Liver (tissue), 9 donors: Measurements from ENCODE around the gene MMP8. TPM values are rescaled to one million over a fixed set of nuclear protein-coding genes. Genes with fewer than 3 reads are reported as not detected.

ENCODE experiments used
- DNase-seq: peaks from one replicate; pipeline ENCODE4 v3.0.0-alpha.2; 2017; ENCODE audit warnings: low spot score
- H3K27ac ChIP-seq, 2 donors: one replicate each; pipeline ENCODE4 v1.7.0; 2013; ENCODE audit warnings: inconsistent platforms in 2 of 2, low read length in 2 of 2, control low read depth in 1 of 2, low read depth in 1 of 2, mild to moderate bottlenecking in 1 of 2
- H3K27me3 ChIP-seq, 4 donors: one replicate each; pipeline versions ENCODE4 v1.6.1 to v1.7.0; 2013; ENCODE audit warnings: low read length in 3 of 4, inconsistent platforms in 1 of 4, mild to moderate bottlenecking in 1 of 4, moderate library complexity in 1 of 4; ENCODE audit not compliant: control insufficient read depth in 4 of 4, insufficient read depth in 4 of 4
- H3K36me3 ChIP-seq, 4 donors: one replicate each; pipeline versions ENCODE4 v1.6.1 to v1.7.0; 2013; ENCODE audit warnings: low read length in 3 of 4, mild to moderate bottlenecking in 3 of 4, low read depth in 1 of 4, moderate library complexity in 1 of 4; ENCODE audit not compliant: control insufficient read depth in 4 of 4, insufficient read depth in 3 of 4
- H3K4me1 ChIP-seq, 4 donors: one replicate each; pipeline versions ENCODE4 v1.6.1 to v1.7.0; 2013; ENCODE audit warnings: low read length in 3 of 4, mild to moderate bottlenecking in 3 of 4, moderate library complexity in 1 of 4; ENCODE audit not compliant: control insufficient read depth in 4 of 4, insufficient read depth in 4 of 4
- H3K4me3 ChIP-seq, 3 donors: one replicate each; pipeline versions ENCODE4 v1.6.1 to v1.7.0; 2013; ENCODE audit warnings: low read length in 3 of 3, control low read depth in 1 of 3, low read depth in 1 of 3, mild to moderate bottlenecking in 1 of 3
- H3K9ac ChIP-seq, 2 donors: one replicate each; pipeline ENCODE4 v1.7.0; 2013; ENCODE audit warnings: low read length in 2 of 2, mild to moderate bottlenecking in 2 of 2, moderate library complexity in 2 of 2, control low read depth in 1 of 2, low read depth in 1 of 2
- H3K9me3 ChIP-seq, 4 donors: one replicate each; pipeline versions ENCODE4 v1.6.1 to v1.7.0; 2013; ENCODE audit warnings: low read length in 3 of 4; ENCODE audit not compliant: control insufficient read depth in 4 of 4
- ATF3 ChIP-seq: IDR thresholded peaks from 2 replicates; pipeline ENCODE4 v1.6.1; 2016; ENCODE audit warnings: antibody characterized with exemption
- CTCF ChIP-seq: fragments of 150-350 bp; IDR thresholded peaks from 2 replicates; pipeline ENCODE4 v1.5.1; 2017; ENCODE audit warnings: improper control_type of control experiment, low read depth, low read length; ENCODE audit not compliant: missing input control
- EGR1 ChIP-seq, 2 donors: IDR thresholded peaks; 2 replicates each; pipeline ENCODE4 v1.6.1; 2016 to 2018; ENCODE audit warnings: antibody characterized with exemption in 2 of 2, low read depth in 2 of 2
- HNF4A ChIP-seq, 2 donors: conservative IDR thresholded peaks; 2 replicates each; pipeline ENCODE4 v1.6.1; 2016; ENCODE audit warnings: antibody characterized with exemption in 2 of 2, mild to moderate bottlenecking in 2 of 2
- HNF4G ChIP-seq: IDR thresholded peaks from 2 replicates; pipeline ENCODE4 v1.6.1; 2016; ENCODE audit warnings: antibody characterized with exemption
- JUND ChIP-seq, 2 donors: IDR thresholded peaks; 2 replicates each; pipeline ENCODE4 v1.6.1; 2016; ENCODE audit warnings: antibody characterized with exemption in 2 of 2
- RAD21 ChIP-seq, 2 donors: IDR thresholded peaks; 2 replicates each; pipeline ENCODE4 v1.6.1; 2016; ENCODE audit warnings: antibody characterized with exemption in 2 of 2, mild to moderate bottlenecking in 2 of 2
- REST ChIP-seq: IDR thresholded peaks from 2 replicates; pipeline ENCODE4 v1.6.1; 2016; ENCODE audit warnings: antibody characterized with exemption, mild to moderate bottlenecking
- SP1 ChIP-seq: IDR thresholded peaks from 2 replicates; pipeline ENCODE4 v1.6.1; 2018; ENCODE audit warnings: antibody characterized with exemption, mild to moderate bottlenecking
- TAF1 ChIP-seq: conservative IDR thresholded peaks from 2 replicates; pipeline ENCODE4 v1.6.1; 2016; ENCODE audit warnings: antibody characterized with exemption, mild to moderate bottlenecking
- YY1 ChIP-seq: IDR thresholded peaks from 2 replicates; pipeline ENCODE4 v1.6.1; 2016; ENCODE audit warnings: antibody characterized with exemption, mild to moderate bottlenecking
- ZBTB33 ChIP-seq: IDR thresholded peaks from 2 replicates; pipeline ENCODE4 v1.6.1; 2016; ENCODE audit warnings: antibody characterized with exemption
- WGBS: extraction: QIAGEN DNeasy Blood & Tissue Kit; methylation state at CpG from one replicate; pipeline ENCODE4 v1.1.7; 2013; 5-methylcytosine and 5-hydroxymethylcytosine counted together
- polyA plus RNA-seq, 2 donors: library from polyadenylated mRNA; stranded (reverse) in 1 of 2; unstranded in 1 of 2; fragments of 200-250 nt in 1 of 2; fragments of >200 nt in 1 of 2; fragmentation: Nextera tagmentation in 1 of 2; extraction: Ambion mirVana in 1 of 2; gene quantifications; one replicate each; pipeline versions ENCODE4 v1.2.1 to v1.2.3, GENCODE V29; 2013 to 2015
- total RNA-seq, 2 donors: library from RNA; depleted of rRNA; stranded (reverse); fragments of >200 nt; gene quantifications; one replicate each; pipeline ENCODE4 v1.2.3, GENCODE V29; 2014
- donor health status: healthy.
- donor health status: healthy.
- donor health status: healthy.
- donor health status: healthy.
- donor health status: healthy.

Gene MMP8
- total and polyA plus RNA-seq, 4 donors: 0.15 to 3.5 (median 0.36) TPM

- no peak overlapping the region for H3K27ac ChIP-seq
- 80% methylated on average over 2 of the region's 2 CpGs for WGBS
- TF ChIP-seq ATF3: no peak
- no peak for TF ChIP-seq REST
- no peak for TF ChIP-seq ZBTB33
- TF ChIP-seq TAF1: no peak
- no peak for TF ChIP-seq EGR1 (IDR thresholded peaks at IDR 0.05; ENCODE audit: low read depth in 2 of 2)
- no peak for TF ChIP-seq JUND (IDR thresholded peaks at IDR 0.05)
- no peak for TF ChIP-seq RAD21 (IDR thresholded peaks at IDR 0.05)
- no peak for TF ChIP-seq HNF4G
- no peak for TF ChIP-seq HNF4A (conservative IDR thresholded peaks at IDR 0.05)
- H3K4me3 ChIP-seq: no peak overlapping the region
- H3K27me3 ChIP-seq: no peaks in the 10 kb centered on the region
- DNase-seq: no peak
- no peaks in the 10 kb centered on the region for H3K4me1 ChIP-seq
- H3K9me3 ChIP-seq: no peaks in the 10 kb centered on the region
- no peak overlapping the region for H3K9ac ChIP-seq
- H3K36me3 ChIP-seq: no peaks in the 10 kb centered on the region
Measured at GRCh38 chr11:102709201-102709945, 15.4 kb downstream of the MMP8 start.

GRCh38 chr11:102708654-102709053 lies 16.1 kb downstream of the MMP8 start:
- no peak for DNase-seq
- WGBS: 79% methylated on average over 4 of the region's 4 CpGs
- no peaks in the 10 kb centered on the region for H3K9me3 ChIP-seq
- H3K9ac ChIP-seq: no peak overlapping the region
- no peak overlapping the region for H3K4me3 ChIP-seq
- H3K27me3 ChIP-seq: no peaks in the 10 kb centered on the region
- no peaks in the 10 kb centered on the region for H3K36me3 ChIP-seq
- H3K27ac ChIP-seq: no peak overlapping the region
- TF ChIP-seq YY1 (no peak), CTCF (no peak), SP1 (no peak), HNF4A (conservative IDR thresholded peaks at IDR 0.05) (no peak)
- H3K4me1 ChIP-seq: no peaks in the 10 kb centered on the region
